ENCODE measurements around the gene EPB42. TPM values are rescaled to one million over a fixed set of nuclear protein-coding genes. Genes with fewer than 3 reads are reported as not detected.

EPB42 gene
- total RNA-seq, 2 donors from 2014 or later: 1.1 TPM

Other genes starting within 250 kb of the EPB42 start
- 10 to 100 TPM; 20.0 to 21.0 TPM for gene UBR1, start 115.0 kb downstream of the EPB42 start, total RNA-seq
- gene TMEM62, start 87.4 kb downstream of the EPB42 start, total RNA-seq: 10 to 100 TPM; 11.3 TPM
- 10 to 100 TPM; 50.9 to 60.1 TPM for gene CCNDBP1, start 35.6 kb downstream of the EPB42 start, total RNA-seq
- gene TGM5, start 45.9 kb upstream of the EPB42 start, total RNA-seq: under 1 TPM in 1 of 2 donors, not detected in 1; 0.15 TPM
- not detected for gene TGM7, start 81.2 kb upstream of the EPB42 start, total RNA-seq
- gene LCMT2, start 109.6 kb upstream of the EPB42 start, total RNA-seq: 1 to 10 TPM; 4.4 to 8.6 TPM
- gene ZSCAN29, start 150.0 kb upstream of the EPB42 start, total RNA-seq: 10 to 100 TPM in 1 of 2 donors, 1 to 10 TPM in 1; 6.4 to 10.1 TPM
- 1 to 10 TPM; 5.9 to 8.5 TPM for gene TUBGCP4, start 150.1 kb upstream of the EPB42 start, total RNA-seq

Measured in right atrium auricular region (tissue), 2 donors.